Skeletal muscle tissue (tissue), 4 donors: ENCODE measurements around the gene ATP2B1. TPM values are rescaled to one million over a fixed set of nuclear protein-coding genes. Genes with fewer than 3 reads are reported as not detected.
"Not testable (repeated sequence)": the region's sequence is repeated elsewhere in the genome, so short reads cannot be mapped to it uniquely, and the experiment has no call there.

Experiments used
- H3K27ac ChIP-seq: one replicate; pipeline ENCODE4 v1.7.0; 2013; ENCODE audit warnings: mild to moderate bottlenecking, low read depth, low read length, inconsistent platforms
- H3K27me3 ChIP-seq, 3 donors: one replicate each; pipeline ENCODE4 v1.7.0; 2013; ENCODE audit warnings: low read length in 3 of 3; ENCODE audit not compliant: control insufficient read depth in 3 of 3, insufficient read depth in 3 of 3
- H3K36me3 ChIP-seq, 3 donors: one replicate each; pipeline ENCODE4 v1.7.0; 2013; ENCODE audit warnings: low read length in 3 of 3; ENCODE audit not compliant: control insufficient read depth in 3 of 3, insufficient read depth in 3 of 3
- H3K4me1 ChIP-seq, 3 donors: one replicate each; pipeline ENCODE4 v1.7.0; 2013; ENCODE audit warnings: low read length in 3 of 3, mild to moderate bottlenecking in 3 of 3; ENCODE audit not compliant: control insufficient read depth in 3 of 3, insufficient read depth in 3 of 3
- H3K4me3 ChIP-seq, 3 donors: one replicate each; pipeline ENCODE4 v1.7.0; 2013; ENCODE audit warnings: low read length in 3 of 3
- H3K9ac ChIP-seq, 3 donors: one replicate each; pipeline ENCODE4 v1.7.0; 2013; ENCODE audit warnings: low read length in 3 of 3, mild to moderate bottlenecking in 3 of 3, moderate library complexity in 2 of 3, low read depth in 1 of 3
- H3K9me3 ChIP-seq, 3 donors: one replicate each; pipeline ENCODE4 v1.7.0; 2013; ENCODE audit warnings: low read length in 3 of 3; ENCODE audit not compliant: control insufficient read depth in 3 of 3
- total RNA-seq: library from RNA; depleted of rRNA; stranded (reverse); fragments of >200 nt; gene quantifications from one replicate; pipeline ENCODE4 v1.2.3, GENCODE V29; 2014
- donor health status: Osteomylitis.

The ATP2B1 gene
- total RNA-seq = 127 TPM

- no peaks in the 10 kb centered on the region for H3K27me3 ChIP-seq
- peak within 1 kb of the TSS; percentile 82 to 93 (median 92) for H3K4me3 ChIP-seq
- peaks cover 0 to 2% (median 0%) of the 10 kb centered on the region in 3 donors for H3K36me3 ChIP-seq
- H3K4me1 ChIP-seq = peaks cover 7 to 20% (median 16%) of the 10 kb centered on the region in 3 donors
- H3K9ac ChIP-seq = peak within 1 kb of the TSS; percentile 85 to 99 (median 94)
- no peaks in the 10 kb centered on the region for H3K9me3 ChIP-seq
- peak within 1 kb of the TSS; percentile 98 for H3K27ac ChIP-seq
Observed at GRCh38 chr12:89708565-89709156, at the start of gene ATP2B1. Gene ATP2B1, minus strand, starts transcription at chr12:89708838. Its CDS starts 52,952 bp downstream, at chr12:89655886.

- not testable (repeated sequence) for H3K4me3 ChIP-seq, H3K36me3 ChIP-seq, H3K9ac ChIP-seq, H3K27me3 ChIP-seq, H3K4me1 ChIP-seq, H3K27ac ChIP-seq, H3K9me3 ChIP-seq
Observed at GRCh38 chr12:89757987-89758386, 49.3 kb upstream of the ATP2B1 start.

GRCh38 chr12:89756585-89757398 is 48.2 kb upstream of the ATP2B1 start:
- H3K27ac ChIP-seq = peak overlapping the region; percentile 51

GRCh38 chr12:89756194-89756584 is 47.6 kb upstream of the ATP2B1 start:
- no peaks in the 10 kb centered on the region for H3K9me3 ChIP-seq
- peak overlapping the region; percentile 51 for H3K27ac ChIP-seq
- no peaks in the 10 kb centered on the region for H3K27me3 ChIP-seq
- H3K9ac ChIP-seq = no peak overlapping the region
- H3K36me3 ChIP-seq = no peaks in the 10 kb centered on the region
- no peaks in the 10 kb centered on the region for H3K4me1 ChIP-seq
- H3K4me3 ChIP-seq = no peak overlapping the region

More at GRCh38 chr12:89756585-89757398, 48.2 kb upstream of the ATP2B1 start:
- Histone ChIP-seq H3K9ac (no peak overlapping the region), H3K9me3 (no peaks in the 10 kb centered on the region), H3K27me3 (no peaks in the 10 kb centered on the region), H3K36me3 (no peaks in the 10 kb centered on the region), H3K4me1 (no peaks in the 10 kb centered on the region), H3K4me3 (no peak overlapping the region)

GRCh38 chr12:89753997-89754396 is 45.4 kb upstream of the ATP2B1 start:
- Histone ChIP-seq H3K27ac (no peak overlapping the region), H3K36me3 (no peaks in the 10 kb centered on the region), H3K4me1 (no peaks in the 10 kb centered on the region), H3K27me3 (no peaks in the 10 kb centered on the region), H3K9me3 (no peaks in the 10 kb centered on the region), H3K4me3 (no peak overlapping the region), H3K9ac (no peak overlapping the region)

GRCh38 chr12:89752341-89752740 is 43.7 kb upstream of the ATP2B1 start:
- no peaks in the 10 kb centered on the region for H3K9me3 ChIP-seq
- no peaks in the 10 kb centered on the region for H3K27me3 ChIP-seq
- H3K36me3 ChIP-seq = no peaks in the 10 kb centered on the region
- no peak overlapping the region for H3K27ac ChIP-seq
- no peak overlapping the region for H3K9ac ChIP-seq
- H3K4me3 ChIP-seq = no peak overlapping the region
- no peaks in the 10 kb centered on the region for H3K4me1 ChIP-seq

GRCh38 chr12:89750389-89751351 is 42.0 kb upstream of the ATP2B1 start:
- Histone ChIP-seq H3K4me1 (no peaks in the 10 kb centered on the region), H3K9me3 (no peaks in the 10 kb centered on the region), H3K9ac (no peak overlapping the region), H3K36me3 (no peaks in the 10 kb centered on the region), H3K27me3 (no peaks in the 10 kb centered on the region), H3K4me3 (no peak overlapping the region), H3K27ac (no peak overlapping the region)

GRCh38 chr12:89748791-89749190 is 40.2 kb upstream of the ATP2B1 start:
- Histone ChIP-seq H3K9me3 (no peaks in the 10 kb centered on the region), H3K4me3 (no peak overlapping the region), H3K27me3 (no peaks in the 10 kb centered on the region), H3K27ac (no peak overlapping the region), H3K9ac (no peak overlapping the region), H3K36me3 (no peaks in the 10 kb centered on the region), H3K4me1 (no peaks in the 10 kb centered on the region)

- H3K4me1 ChIP-seq = no peaks in the 10 kb centered on the region
- H3K4me3 ChIP-seq = no peak overlapping the region
- H3K36me3 ChIP-seq = no peaks in the 10 kb centered on the region
- peaks cover 0 to 5% (median 0%) of the 10 kb centered on the region in 3 donors for H3K9me3 ChIP-seq
- H3K27me3 ChIP-seq = no peaks in the 10 kb centered on the region
- no peak overlapping the region for H3K27ac ChIP-seq
- no peak overlapping the region for H3K9ac ChIP-seq
Observed at GRCh38 chr12:89745286-89745685, 36.6 kb upstream of the ATP2B1 start.
